Motor neuron (in vitro differentiated cells): ENCODE results near the gene DHRS1. TPM values are rescaled to one million over a fixed set of nuclear protein-coding genes. Genes with fewer than 3 reads are reported as not detected.

Experiments used
- ATAC-seq, 8 experiments: fragments of 200-7000 bp; cut with Tn5 transposase; replicated peaks in 6 of 8; 2 replicates each; pipeline ENCODE4 v1.8.0; 2021; ENCODE audit warnings: mild to moderate bottlenecking in 8 of 8, moderate library complexity in 8 of 8
- H3K27ac ChIP-seq, 2 donors: fragments of 250-450 bp; sonication (Bioruptor Pico); 2 replicates each; pipeline ENCODE4 v1.9.0; 2021; ENCODE audit warnings: antibody characterized with exemption in 2 of 2, mild to moderate bottlenecking in 2 of 2, moderate library complexity in 1 of 2
- H3K4me1 ChIP-seq, 2 donors: fragments of 250-450 bp; sonication (Bioruptor Pico); replicated peaks in 1 of 2; 2 replicates each; pipeline ENCODE4 v1.6.1; 2021; ENCODE audit warnings: antibody characterized with exemption in 2 of 2, mild to moderate bottlenecking in 2 of 2, moderate library complexity in 1 of 2
- H3K4me3 ChIP-seq, 5 donors: fragments of 250-450 bp; sonication (Bioruptor Pico); 2 replicates each; pipeline ENCODE4 v1.9.0; 2021; ENCODE audit warnings: antibody characterized with exemption in 5 of 5, mild to moderate bottlenecking in 5 of 5, moderate library complexity in 4 of 5
- WGBS, 10 experiments: fragments of 450-650 bp; shearing (Covaris generic); methylation state at CpG; one replicate each; pipeline ENCODE4 v1.0.0; 2022; 5-methylcytosine and 5-hydroxymethylcytosine counted together
- in situ Hi-C, 9 experiments: fragments of 400-800 bp; cut with MboI; loops; one replicate each; pipeline ENCODE4 v1.15.0; 2021; ENCODE audit warnings: low sequenced_read_pairs in 9 of 9, low pct_unique_long_range_greater_than_20kb in 2 of 9; ENCODE audit not compliant: unreplicated experiment in 9 of 9
- total RNA-seq, 8 experiments: library from RNA; unstranded; fragments of 300-600 nt; gene quantifications; 2 replicates each; pipeline versions ENCODE4 v1.2.3 to v1.2.4, GENCODE V29; 2022

DHRS1 gene
- total RNA-seq, 8 experiments from 2014 or later = 11.4 to 26.5 (median 16.4) TPM

DNA sequence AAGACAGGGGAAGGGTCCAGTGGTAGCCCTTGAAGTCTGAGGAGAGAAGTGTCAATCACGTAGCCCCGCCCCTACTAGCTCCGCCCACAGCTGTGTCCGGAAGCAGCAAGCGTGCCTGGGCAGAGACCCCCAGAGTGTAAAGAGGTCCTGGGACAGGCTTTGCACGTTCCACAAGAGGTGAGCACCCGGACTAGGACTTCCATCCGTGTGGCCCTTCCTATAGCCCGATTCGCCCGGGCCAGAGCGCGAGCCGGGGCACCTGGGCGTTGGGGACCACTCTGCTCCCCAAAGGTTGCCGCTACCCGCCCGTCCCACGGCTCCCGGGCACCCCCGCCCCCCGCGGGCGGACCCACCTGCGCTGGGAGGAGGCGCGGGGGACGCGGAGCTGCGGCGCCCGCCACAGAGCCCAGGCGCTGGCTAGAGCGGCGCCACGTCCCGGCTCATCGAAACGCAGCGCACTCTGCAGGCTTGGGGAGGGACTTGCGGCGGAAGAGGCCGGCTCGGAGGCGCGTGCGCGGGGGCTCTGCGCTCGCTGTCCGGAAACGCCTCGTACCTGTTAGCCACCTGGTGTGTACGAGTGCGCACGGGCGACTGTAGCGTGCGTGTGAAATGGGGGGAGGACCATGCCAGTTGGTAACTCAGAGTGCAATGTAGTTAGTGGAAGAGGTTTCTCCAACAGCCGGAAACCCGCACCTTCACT, 28.3 kb downstream of the DHRS1 start, which contains the start of gene RABGGTA:
Gene RABGGTA (minus strand): TSS at position 464 of the 700 bp plus-strand sequence. CDS start 482 bp downstream, outside the sequence.
- in situ Hi-C loops = no loop called here
- peaks cover 0 to 2% of the 10 kb centered on the region in 2 donors for H3K4me1 ChIP-seq
- ATAC-seq = peak; percentile 94 to 98 (median 96)
- peak within 1 kb of the TSS; percentile 74 to 95 (median 92) for H3K4me3 ChIP-seq
- H3K27ac ChIP-seq = peak within 1 kb of the TSS; percentile 95
- WGBS, 10 experiments = 0 to 30% (median 0%) methylated on average over 1 to 2 of the region's 61 CpGs; no CpG with 5 or more reads in 7 of the 10 experiments

DNA sequence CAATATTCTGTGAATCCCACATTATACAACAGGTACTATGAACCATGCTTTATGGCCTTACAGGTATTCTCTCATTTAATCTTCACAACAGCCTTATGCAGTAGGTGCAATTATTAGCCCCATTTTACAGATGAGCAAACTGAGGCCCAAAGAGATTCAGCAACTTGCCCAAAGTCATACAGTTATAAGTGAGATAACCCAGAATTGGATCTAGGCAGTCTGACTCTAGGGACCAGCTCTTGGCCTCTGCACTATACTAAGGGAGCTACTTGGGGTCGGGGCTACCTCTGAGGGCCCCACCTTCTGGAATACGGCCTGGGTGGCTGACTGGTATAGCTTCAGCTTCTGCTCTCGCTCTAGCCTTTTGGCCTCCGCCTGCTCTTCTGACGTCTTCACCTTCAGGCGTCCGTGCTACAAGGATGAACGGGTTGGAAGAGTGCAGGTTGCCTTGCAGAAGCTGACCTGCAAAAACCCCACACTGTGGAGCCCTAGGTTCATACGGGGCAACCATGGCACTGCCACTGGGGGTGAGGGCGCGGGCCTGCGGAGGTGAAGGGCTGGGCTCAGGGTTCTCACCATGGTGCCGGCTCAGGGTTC, 28.9 kb downstream of the DHRS1 start:
- 0 to 50% (median 38%) methylated on average over 2 to 3 of the region's 13 CpGs; no CpG with 5 or more reads in 4 of the 10 experiments for WGBS, 10 experiments
- no peak for ATAC-seq
- in situ Hi-C loops = no loop called here
- Histone ChIP-seq H3K4me1 (peaks cover 0 to 2% of the 10 kb centered on the region in 2 donors), H3K27ac (peak overlapping the region; percentile 95), H3K4me3 (peak overlapping the region; percentile 74 to 95 (median 92))

DNA sequence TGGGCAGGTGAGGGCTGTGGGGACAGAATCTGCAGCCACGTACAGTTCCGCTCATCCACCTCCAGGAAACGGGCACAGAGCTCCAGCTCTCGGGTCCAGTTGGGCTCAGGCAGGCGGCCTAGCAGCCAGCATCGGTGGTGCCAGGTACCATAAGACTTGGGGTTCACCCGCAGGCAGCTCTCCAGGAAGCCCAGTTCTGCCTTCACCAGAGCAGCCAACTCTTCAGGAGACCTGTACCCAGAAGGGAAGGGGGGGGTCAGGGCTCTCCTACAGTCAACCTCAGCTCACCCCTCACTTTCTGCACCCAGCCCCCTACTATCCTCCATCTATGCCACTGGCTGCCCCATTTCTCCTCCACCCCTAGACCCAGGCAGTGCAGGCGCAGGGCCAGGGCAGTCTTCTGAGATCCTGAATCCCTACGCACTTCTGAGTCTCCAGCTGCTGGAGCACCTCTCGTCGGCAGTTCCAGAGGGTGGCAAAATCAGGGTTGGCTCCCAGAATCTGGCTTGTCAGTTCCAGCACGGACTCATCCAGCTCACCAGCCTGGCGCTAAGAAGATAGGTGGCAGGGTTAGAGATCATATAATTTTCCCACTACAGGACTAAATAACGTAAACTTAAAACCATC, 29.6 kb downstream of the DHRS1 start:
- 76 to 100% (median 100%) methylated on average over 1 to 3 of the region's 14 CpGs; no CpG with 5 or more reads in 1 of the 10 experiments for WGBS, 10 experiments
- peaks cover 0 to 2% of the 10 kb centered on the region in 2 donors for H3K4me1 ChIP-seq
- H3K4me3 ChIP-seq = no peak overlapping the region
- no peak overlapping the region for H3K27ac ChIP-seq
- in situ Hi-C loops = no loop called here
- ATAC-seq = no peak

DNA sequence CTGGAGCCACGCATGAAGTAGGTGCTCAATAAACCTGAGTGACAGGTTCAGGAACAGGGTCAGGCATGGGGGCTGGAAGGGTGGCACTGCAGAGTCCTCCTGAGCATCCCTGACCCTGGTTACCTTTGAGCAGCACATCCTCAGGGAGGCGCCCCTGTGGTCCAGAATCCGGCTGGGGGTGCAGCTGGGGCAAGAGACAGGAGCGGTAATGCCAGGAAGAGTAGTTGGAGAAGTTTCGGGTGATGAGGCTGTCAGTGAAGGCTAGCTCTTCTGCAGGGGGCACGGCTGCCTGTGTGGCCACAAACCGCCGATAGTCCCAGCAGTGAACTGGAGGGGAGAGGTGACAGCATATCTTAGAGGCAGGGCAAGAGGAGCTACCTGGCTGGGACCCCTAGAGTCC, 30.2 kb downstream of the DHRS1 start:
- no peak overlapping the region for H3K4me3 ChIP-seq
- WGBS, 10 experiments = 0 to 100% (median 91%) methylated on average over 1 to 4 of the region's 8 CpGs; no CpG with 5 or more reads in 3 of the 10 experiments
- H3K4me1 ChIP-seq = peaks cover 0 to 2% of the 10 kb centered on the region in 2 donors
- no peak for ATAC-seq
- in situ Hi-C loops = no loop called here
- no peak overlapping the region for H3K27ac ChIP-seq

DNA sequence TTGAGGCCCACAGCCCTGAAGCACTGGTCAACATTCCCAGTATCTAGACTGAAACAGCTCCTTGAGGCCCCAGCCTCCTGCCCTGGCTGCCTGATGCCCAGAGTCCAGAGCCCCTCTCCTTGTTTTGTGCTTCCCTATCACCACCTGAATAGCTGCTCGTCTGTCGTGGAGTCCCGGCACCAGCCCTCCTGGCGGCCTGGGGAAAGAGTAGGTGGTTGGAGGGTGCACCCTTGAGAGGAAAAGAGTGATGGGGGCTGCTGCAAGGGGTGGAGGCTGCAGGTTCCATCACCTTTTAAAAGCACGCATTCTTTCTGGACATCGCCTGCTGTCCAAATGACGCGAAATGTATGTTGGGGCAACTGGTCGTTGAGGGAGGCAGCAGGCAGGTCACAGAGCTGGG, 31.4 kb downstream of the DHRS1 start:
- in situ Hi-C loops = no loop called here
- H3K4me3 ChIP-seq = no peak overlapping the region
- H3K27ac ChIP-seq = no peak overlapping the region
- peaks cover 0 to 2% of the 10 kb centered on the region in 2 donors for H3K4me1 ChIP-seq
- no peak for ATAC-seq
- WGBS, 10 experiments = 40 to 78% (median 60%) methylated on average over 1 to 9 of the region's 9 CpGs; no CpG with 5 or more reads in 7 of the 10 experiments

DNA sequence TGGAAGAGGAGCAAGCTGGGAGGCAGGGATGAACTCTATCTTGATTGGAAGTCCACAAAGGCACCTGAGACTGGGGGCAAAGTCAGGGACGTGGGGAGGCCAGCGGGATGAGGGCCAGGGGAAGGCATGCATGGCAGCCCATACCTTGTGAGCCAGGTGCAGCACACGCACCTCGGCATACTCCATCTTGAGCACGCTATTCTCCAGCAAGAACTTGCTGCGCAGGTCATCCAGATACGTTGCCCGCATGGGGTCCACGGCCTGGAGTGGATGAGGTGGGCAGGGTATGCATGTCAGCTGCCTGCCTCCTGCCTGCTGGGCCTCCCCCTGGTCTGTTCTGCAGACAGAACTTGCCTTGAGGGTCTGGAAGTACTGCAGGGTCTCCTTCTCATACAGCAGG, 32.1 kb downstream of the DHRS1 start:
- no peak overlapping the region for H3K27ac ChIP-seq
- in situ Hi-C loops = no loop called here
- ATAC-seq = no peak
- no peak overlapping the region for H3K4me3 ChIP-seq
- WGBS, 10 experiments = 60 to 100% (median 90%) methylated on average over 2 to 7 of the region's 9 CpGs; no CpG with 5 or more reads in 4 of the 10 experiments
- peaks cover 0 to 2% of the 10 kb centered on the region in 2 donors for H3K4me1 ChIP-seq

DNA sequence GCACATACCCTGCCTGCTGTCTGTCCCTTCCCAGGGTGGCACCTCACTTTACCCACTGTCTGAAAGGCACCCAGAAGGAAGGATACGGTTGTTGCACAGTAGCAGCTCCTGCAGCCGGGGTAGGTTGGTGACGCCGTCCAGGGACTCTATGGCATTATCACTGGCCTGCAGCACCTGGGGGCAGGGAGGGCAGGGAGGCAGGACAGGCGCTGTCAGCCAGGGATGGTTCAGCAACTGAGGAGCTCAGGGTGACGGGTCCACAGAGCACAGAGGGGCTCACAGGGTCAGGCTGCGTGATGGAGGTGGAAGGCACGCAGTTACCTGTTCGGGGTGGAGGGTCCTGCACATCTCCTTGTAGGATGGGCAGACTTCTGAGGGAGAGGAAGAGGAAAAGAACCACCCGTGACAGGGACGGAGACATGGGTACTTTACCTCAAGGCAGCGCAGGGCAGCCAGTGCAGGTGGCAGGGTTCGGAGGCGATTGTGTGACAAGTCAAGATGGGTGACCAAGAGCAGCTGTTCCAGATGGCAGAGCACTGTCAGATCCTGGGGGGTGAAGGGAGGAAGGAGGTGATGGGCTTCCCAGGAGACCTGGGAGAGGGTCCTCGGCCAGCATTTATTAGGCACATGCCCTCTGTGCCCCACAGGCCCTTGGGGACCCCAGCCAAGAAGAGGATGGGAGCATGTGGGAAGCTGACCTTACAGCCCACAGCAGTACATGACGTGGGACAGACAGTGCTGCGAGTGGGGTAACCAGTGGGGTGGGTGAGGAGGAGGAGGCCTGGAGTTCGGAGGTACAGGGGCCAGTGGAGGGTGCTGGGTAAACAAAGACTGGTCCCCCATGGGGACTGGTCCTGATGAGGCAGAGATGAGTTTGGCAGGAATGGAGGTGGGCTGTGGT, 33.0 kb downstream of the DHRS1 start:
- 74 to 100% (median 100%) methylated on average over 1 to 6 of the region's 18 CpGs; no CpG with 5 or more reads in 7 of the 10 experiments for WGBS, 10 experiments
- H3K4me3 ChIP-seq = no peak overlapping the region
- ATAC-seq = no peak
- no peaks in the 10 kb centered on the region for H3K4me1 ChIP-seq
- in situ Hi-C loops = no loop called here
- H3K27ac ChIP-seq = no peak overlapping the region

DNA sequence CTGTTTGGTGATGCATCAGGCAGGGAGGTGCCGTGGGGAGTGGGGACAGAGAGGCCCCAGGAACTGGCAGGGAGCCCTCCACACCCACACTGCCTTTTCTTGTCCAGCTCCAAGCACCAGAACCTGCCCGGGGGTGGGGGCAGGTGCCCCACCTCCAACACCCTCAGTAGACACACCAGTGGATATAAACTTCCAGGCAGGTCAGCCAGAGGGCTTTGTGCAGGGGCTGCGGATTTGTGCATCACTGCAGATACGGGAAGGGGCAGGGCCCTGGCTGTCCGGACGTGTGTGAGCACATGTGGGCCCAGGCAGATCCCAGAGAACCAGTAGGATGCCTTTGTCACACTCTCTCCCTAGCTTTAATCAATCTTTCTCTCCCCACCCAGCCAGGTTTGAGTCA, 35.3 kb downstream of the DHRS1 start:
- Histone ChIP-seq H3K4me1 (no peaks in the 10 kb centered on the region), H3K27ac (no peak overlapping the region), H3K4me3 (no peak overlapping the region)
- in situ Hi-C loops = no loop called here
- ATAC-seq = peak in 3 of 8 experiments; percentile 61 to 89 (median 85)
- WGBS, 10 experiments = 0 to 33% methylated on average over 1 to 2 of the region's 6 CpGs; no CpG with 5 or more reads in 8 of the 10 experiments

DNA sequence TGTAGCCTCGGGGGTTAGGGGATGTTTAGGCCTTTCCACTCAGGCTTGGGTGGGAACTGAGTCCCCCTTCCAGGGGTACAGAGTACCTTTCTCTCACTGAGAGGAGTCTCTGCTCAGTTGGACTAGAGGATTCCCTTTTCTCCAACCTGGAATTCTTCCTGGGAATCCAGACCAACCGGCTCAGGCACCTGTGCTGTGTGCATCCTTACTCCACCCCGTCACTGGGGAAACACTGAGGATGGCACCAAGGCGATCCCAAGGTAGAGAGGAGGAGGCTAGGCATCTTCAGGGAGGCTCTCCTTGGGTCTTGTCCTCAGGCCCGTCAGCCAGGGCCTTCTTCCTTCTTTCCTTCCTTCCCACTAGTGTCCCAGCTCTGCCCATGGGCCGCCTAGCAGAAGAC, 35.7 kb downstream of the DHRS1 start:
- in situ Hi-C loops = no loop called here
- ATAC-seq = no peak
- H3K27ac ChIP-seq = no peak overlapping the region
- no peak overlapping the region for H3K4me3 ChIP-seq
- H3K4me1 ChIP-seq = no peaks in the 10 kb centered on the region
- 72% methylated on average over 3 of the region's 6 CpGs; no CpG with 5 or more reads in 9 of the 10 experiments for WGBS, 10 experiments

DNA sequence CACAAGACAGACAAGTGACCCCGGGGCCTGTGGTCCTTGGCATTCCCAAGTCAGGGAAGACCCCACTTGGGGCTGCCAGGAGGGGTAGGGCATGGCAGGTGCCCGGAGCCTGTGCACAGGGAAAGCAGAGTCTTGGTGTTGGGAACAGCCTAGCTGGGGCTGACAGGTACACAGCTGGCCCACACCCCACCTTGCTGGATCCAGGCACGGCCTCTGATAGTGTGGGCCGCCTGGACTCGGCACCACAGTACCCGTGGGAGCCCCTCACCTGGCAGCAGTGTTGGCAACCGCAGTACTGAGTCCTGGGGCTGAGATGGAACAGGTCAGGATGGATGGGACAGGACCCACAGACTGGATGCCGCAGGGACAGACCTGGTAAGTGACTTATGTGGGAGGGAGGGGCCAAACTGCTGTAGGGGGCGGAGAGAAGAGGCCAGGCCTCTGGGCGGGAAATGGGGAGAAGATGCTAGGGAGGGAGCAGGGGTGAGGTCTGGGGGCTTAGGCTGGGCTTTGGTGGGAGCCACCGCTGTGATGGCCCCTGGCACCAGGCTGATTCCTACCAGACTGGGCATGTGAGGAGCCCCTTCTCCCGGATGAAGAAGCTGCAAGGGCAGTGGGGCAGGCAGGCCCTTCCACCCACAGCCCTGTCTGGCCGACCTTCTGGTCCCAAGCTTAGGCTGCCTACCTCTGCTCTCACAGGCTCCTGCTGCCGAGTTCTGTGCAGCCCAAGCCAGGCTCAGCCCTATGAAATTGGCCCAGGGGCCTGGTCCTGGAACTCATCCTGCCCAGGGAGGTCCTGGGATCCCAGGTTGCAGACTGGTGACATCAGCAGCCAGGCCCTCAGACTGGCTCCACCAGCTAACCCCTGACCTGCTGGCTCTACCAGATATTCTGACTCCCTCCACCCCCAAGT, 36.5 kb downstream of the DHRS1 start, which contains the start of gene TGM1:
Gene TGM1 (minus strand): TSS at position 357 of the 913 bp plus-strand sequence. CDS start 825 bp downstream, outside the sequence.
- peak in 1 of 8 experiments; percentile 24 for ATAC-seq
- 58 to 83% (median 72%) methylated on average over 1 to 2 of the region's 14 CpGs; no CpG with 5 or more reads in 7 of the 10 experiments for WGBS, 10 experiments
- H3K4me1 ChIP-seq = no peaks in the 10 kb centered on the region
- H3K27ac ChIP-seq = no peak within 1 kb of the TSS
- in situ Hi-C loops = no loop called here
- no peak within 1 kb of the TSS for H3K4me3 ChIP-seq

DNA sequence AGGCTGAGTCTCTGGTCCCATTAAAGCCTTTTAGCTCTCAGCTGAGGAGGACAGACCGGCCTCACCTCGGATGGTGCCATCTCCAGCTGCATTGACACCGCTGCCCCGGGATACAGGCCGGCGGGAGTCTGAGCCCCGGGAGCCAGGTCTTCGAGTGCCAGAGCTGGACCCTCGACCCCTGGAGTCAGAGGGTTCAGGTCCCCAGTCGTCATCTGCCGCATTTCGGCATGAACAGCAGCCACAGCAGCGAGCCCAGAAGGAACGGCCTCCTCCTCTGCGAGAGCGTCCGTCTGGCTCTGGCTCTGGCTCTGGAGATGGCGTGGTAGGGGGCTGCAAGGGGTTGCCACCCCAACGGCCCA, 37.6 kb downstream of the DHRS1 start:
- Histone ChIP-seq H3K27ac (no peak overlapping the region), H3K4me1 (no peaks in the 10 kb centered on the region), H3K4me3 (no peak overlapping the region)
- in situ Hi-C loops = no loop called here
- ATAC-seq = no peak
- WGBS, 10 experiments = 40 to 100% (median 80%) methylated on average over 1 to 4 of the region's 19 CpGs; no CpG with 5 or more reads in 4 of the 10 experiments
